GM10266 (cell line): ENCODE results near the gene KCNMA1.

Experiments used
- DNase-seq: peaks from one replicate; pipeline ENCODE4 v3.0.0; 2012; ENCODE audit errors: extremely low spot score
- CTCF ChIP-seq: IDR thresholded peaks from 2 replicates; pipeline ENCODE4 v1.5.1; 2012; ENCODE audit warnings: mild to moderate bottlenecking, low read depth; ENCODE audit not compliant: control insufficient read depth, insufficient read depth; ENCODE audit errors: missing control alignments

KCNMA1 gene

GRCh38 chr10:77293347-77293746 lies 344.3 kb downstream of the KCNMA1 start:
- DNase-seq, result no peak
- TF ChIP-seq CTCF, result no peak

GRCh38 chr10:77291596-77292505 lies 345.8 kb downstream of the KCNMA1 start:
- TF ChIP-seq CTCF, result no peak
- no peak for DNase-seq

GRCh38 chr10:77290528-77291155 lies 347.0 kb downstream of the KCNMA1 start:
- DNase-seq, result no peak
- no peak for TF ChIP-seq CTCF

- TF ChIP-seq CTCF, result no peak
These were observed 347.8 kb downstream of the KCNMA1 start for GRCh38 chr10:77289790-77290189.

GRCh38 chr10:77289027-77289501 lies 348.5 kb downstream of the KCNMA1 start:
- no peak for DNase-seq
- no peak for TF ChIP-seq CTCF

More at GRCh38 chr10:77289790-77290189, 347.8 kb downstream of the KCNMA1 start:
- no peak for DNase-seq

GRCh38 chr10:77287647-77288120 lies 349.9 kb downstream of the KCNMA1 start:
- no peak for DNase-seq
- TF ChIP-seq CTCF, result no peak
